HG03175 (cell line): ENCODE results near the gene BPIFB1.

Experiments
- ATAC-seq: cut with Tn5 transposase; IDR thresholded peaks from one replicate; pipeline ENCODE4 v1.9.1; 2021; ENCODE audit warnings: mild to moderate bottlenecking, moderate library complexity; ENCODE audit not compliant: unreplicated experiment

The BPIFB1 gene

GRCh38 chr20:33272155-33272873, 10.7 kb upstream of the BPIFB1 start:
- no peak for ATAC-seq

GRCh38 chr20:33273117-33273851, 9.7 kb upstream of the BPIFB1 start:
- ATAC-seq = no peak

- ATAC-seq = no peak
Observed at GRCh38 chr20:33275215-33275614, 7.8 kb upstream of the BPIFB1 start.

- ATAC-seq = no peak
Observed at GRCh38 chr20:33275871-33276270, 7.1 kb upstream of the BPIFB1 start.

- ATAC-seq = no peak
Observed at GRCh38 chr20:33276303-33277113, 6.5 kb upstream of the BPIFB1 start.

GRCh38 chr20:33277471-33278441, 5.3 kb upstream of the BPIFB1 start:
- no peak for ATAC-seq

GRCh38 chr20:33278700-33279099, 4.3 kb upstream of the BPIFB1 start:
- no peak for ATAC-seq

GRCh38 chr20:33279261-33279910, 3.6 kb upstream of the BPIFB1 start:
- ATAC-seq = no peak

GRCh38 chr20:33280000-33280680, 2.9 kb upstream of the BPIFB1 start:
- ATAC-seq = no peak

- ATAC-seq = no peak
Observed at GRCh38 chr20:33280775-33281174, 2.2 kb upstream of the BPIFB1 start.

GRCh38 chr20:33281550-33282146, 1.4 kb upstream of the BPIFB1 start:
- no peak for ATAC-seq

GRCh38 chr20:33282196-33282934, 649 bp upstream of the BPIFB1 start:
- ATAC-seq = no peak

- ATAC-seq = no peak
Observed at GRCh38 chr20:33284284-33284683, 1.3 kb downstream of the BPIFB1 start.

- ATAC-seq = no peak
Observed at GRCh38 chr20:33284937-33285336, 1.9 kb downstream of the BPIFB1 start.

- no peak for ATAC-seq
Observed at GRCh38 chr20:33285861-33286495, 3.0 kb downstream of the BPIFB1 start.

- ATAC-seq = no peak
Observed at GRCh38 chr20:33287884-33288283, 4.9 kb downstream of the BPIFB1 start.

- no peak for ATAC-seq
Observed at GRCh38 chr20:33290852-33291251, 7.8 kb downstream of the BPIFB1 start.

- no peak for ATAC-seq
Observed at GRCh38 chr20:33291416-33291815, 8.4 kb downstream of the BPIFB1 start.
